HL-60/S4 (cell line): ENCODE results near the gene OLFML3.
"Not testable (repeated sequence)": the region's sequence is repeated elsewhere in the genome, so short reads cannot be mapped to it uniquely, and the experiment has no call there.

Experiments
- in situ Hi-C: fragments of 300-500 bp; cut with MboI; formaldehyde crosslinking; loops from 2 replicates; pipeline ENCODE4 v1.14.3; 2022; ENCODE audit warnings: low sequenced_read_pairs

OLFML3 gene

GRCh38 chr1:113990530-113990929, 11.3 kb downstream of the OLFML3 start:
- in situ Hi-C loops, result no loop called here

GRCh38 chr1:113990961-113991360, 11.7 kb downstream of the OLFML3 start:
- in situ Hi-C loops, result no loop called here

- in situ Hi-C loops, result no loop called here
Observed at GRCh38 chr1:113991467-113991997, 12.3 kb downstream of the OLFML3 start.

- in situ Hi-C loops, result no loop called here
Observed at GRCh38 chr1:113993072-113993471, 13.8 kb downstream of the OLFML3 start.

- in situ Hi-C loops, result no loop called here
Observed at GRCh38 chr1:113993766-113994165, 14.5 kb downstream of the OLFML3 start.

- in situ Hi-C loops, result no loop called here
Observed at GRCh38 chr1:113995382-113995781, 16.1 kb downstream of the OLFML3 start.

- in situ Hi-C loops, result no loop called here
Observed at GRCh38 chr1:113998361-113998760, 19.1 kb downstream of the OLFML3 start.

GRCh38 chr1:113999233-113999632, 20.0 kb downstream of the OLFML3 start:
- in situ Hi-C loops, result no loop called here

- in situ Hi-C loops, result no loop called here
Observed at GRCh38 chr1:113999799-114000198, 20.5 kb downstream of the OLFML3 start.

- in situ Hi-C loops, result no loop called here
Observed at GRCh38 chr1:114000406-114000805, 21.1 kb downstream of the OLFML3 start.

GRCh38 chr1:114002492-114003239, 23.4 kb downstream of the OLFML3 start:
- in situ Hi-C loops, result no loop called here

- in situ Hi-C loops, result no loop called here
Observed at GRCh38 chr1:114003431-114003830, 24.2 kb downstream of the OLFML3 start.

- in situ Hi-C loops, result not testable (repeated sequence)
Observed at GRCh38 chr1:114006825-114007224, 27.6 kb downstream of the OLFML3 start.

- in situ Hi-C loops, result no loop called here
Observed at GRCh38 chr1:114008480-114008941, 29.2 kb downstream of the OLFML3 start.

- in situ Hi-C loops, result no loop called here
Observed at GRCh38 chr1:114008993-114009392, 29.7 kb downstream of the OLFML3 start.

GRCh38 chr1:114009393-114009792, 30.1 kb downstream of the OLFML3 start:
- in situ Hi-C loops, result no loop called here

GRCh38 chr1:114010433-114011184, 31.3 kb downstream of the OLFML3 start:
- in situ Hi-C loops, result no loop called here

GRCh38 chr1:114011796-114012195, 32.5 kb downstream of the OLFML3 start:
- in situ Hi-C loops, result no loop called here

- in situ Hi-C loops, result no loop called here
Observed at GRCh38 chr1:114015075-114015474, 35.8 kb downstream of the OLFML3 start.

GRCh38 chr1:114019724-114020123, 40.5 kb downstream of the OLFML3 start:
- in situ Hi-C loops, result not testable (repeated sequence)

- in situ Hi-C loops, result no loop called here
Observed at GRCh38 chr1:114021665-114022099, 42.4 kb downstream of the OLFML3 start.

- in situ Hi-C loops, result no loop called here
Observed at GRCh38 chr1:114022877-114023276, 43.6 kb downstream of the OLFML3 start.
